B cell (primary cell): ENCODE measurements around the gene CD96. TPM values are rescaled to one million over a fixed set of nuclear protein-coding genes. Genes with fewer than 3 reads are reported as not detected.

ENCODE experiments used
- ATAC-seq: fragments of 200-7000 bp; cut with Tn5 transposase; one replicate; pipeline ENCODE4 v1.10.0; 2021; ENCODE audit warnings: low read depth, mild to moderate bottlenecking, moderate number of reproducible peaks, moderate library complexity
- CTCF ChIA-PET: fragments of 350-600 bp; sonication (Branson Sonifier 250); formaldehyde crosslinking; loops from one replicate; lab custom pipeline; 2021; ENCODE audit warnings: antibody characterized with exemption, inconsistent platforms; lab: Charles Lee
- POLR2A ChIA-PET: fragments of 350-600 bp; sonication (Branson Sonifier 250); formaldehyde crosslinking; loops from one replicate; lab custom pipeline; 2021; ENCODE audit warnings: antibody characterized with exemption; lab: Charles Lee
- DNase-seq: peaks from one replicate; pipeline ENCODE4 v3.0.0; 2013
- H2AFZ ChIP-seq: 2 replicates; pipeline ENCODE4 v1.6.1; 2012; ENCODE audit warnings: mild to moderate bottlenecking, low read depth, low read length; ENCODE audit not compliant: insufficient read depth, poor library complexity, severe bottlenecking
- H3K27ac ChIP-seq, 2 donors: 1 replicate in 1 of 2; 2 replicates in 1 of 2; pipeline ENCODE4 v1.5.1; 2012 to 2013; ENCODE audit warnings: low read length in 2 of 2, mild to moderate bottlenecking in 2 of 2, moderate library complexity in 1 of 2
- H3K27me3 ChIP-seq, 4 experiments: fragments of 200-600 bp in 1 of 4; sonication (generic) in 1 of 4; replicated peaks in 1 of 4; 1 replicate in 2 of 4; 2 replicates in 2 of 4; pipeline versions ENCODE4 v1.6.1 to v1.7.0; 2013 to 2016; ENCODE audit warnings: low read length in 3 of 4, mild to moderate bottlenecking in 2 of 4, mixed read lengths in 1 of 4, moderate library complexity in 1 of 4; ENCODE audit not compliant: insufficient read depth in 4 of 4, control insufficient read depth in 3 of 4; ENCODE audit errors: control extremely low read depth in 1 of 4
- H3K36me3 ChIP-seq, 2 experiments: replicated peaks in 1 of 2; 1 replicate in 1 of 2; 2 replicates in 1 of 2; pipeline versions ENCODE4 v1.6.1 to v1.7.1; 2013; ENCODE audit warnings: low read length in 1 of 2; ENCODE audit not compliant: insufficient read depth in 2 of 2, control insufficient read depth in 1 of 2; ENCODE audit errors: control extremely low read depth in 1 of 2, extremely low read depth in 1 of 2
- H3K4me1 ChIP-seq, 2 donors: fragments of 200-600 bp in 1 of 2; sonication (generic) in 1 of 2; 1 replicate in 1 of 2; 2 replicates in 1 of 2; pipeline versions ENCODE4 v1.5.1 to v1.6.1; 2013 to 2017; ENCODE audit warnings: low read length in 2 of 2; ENCODE audit not compliant: control insufficient read depth in 2 of 2, insufficient read depth in 2 of 2
- H3K4me2 ChIP-seq: replicated peaks from 2 replicates; pipeline ENCODE3; 2012; ENCODE audit warnings: mild to moderate bottlenecking, low read depth, low read length; ENCODE audit not compliant: poor library complexity, severe bottlenecking
- H3K4me3 ChIP-seq, 5 experiments: fragments of 200-600 bp in 1 of 5; sonication (generic) in 1 of 5; 1 replicate in 3 of 5; 2 replicates in 2 of 5; pipeline versions ENCODE4 v1.5.1 to v1.7.0; 2011 to 2016; ENCODE audit warnings: low read length in 4 of 5, mild to moderate bottlenecking in 4 of 5, low read depth in 2 of 5, control low read depth in 1 of 5, moderate library complexity in 1 of 5; ENCODE audit not compliant: insufficient read depth in 1 of 5; ENCODE audit errors: control extremely low read depth in 1 of 5, extremely low read depth in 1 of 5
- H3K79me2 ChIP-seq: fragments of 200-600 bp; sonication (generic); one replicate; pipeline ENCODE4 v1.6.0; 2016; ENCODE audit warnings: low read length; ENCODE audit not compliant: control insufficient read depth, insufficient read depth
- H3K9ac ChIP-seq: fragments of 200-600 bp; sonication (generic); 2 replicates; pipeline ENCODE4 v1.6.1; 2017; ENCODE audit warnings: mild to moderate bottlenecking, low read length, moderate library complexity
- H3K9me3 ChIP-seq, 3 donors: one replicate each; pipeline versions ENCODE4 v1.6.1 to v1.7.1; 2013; ENCODE audit warnings: low read length in 2 of 3; ENCODE audit not compliant: control insufficient read depth in 2 of 3, insufficient read depth in 1 of 3; ENCODE audit errors: control extremely low read depth in 1 of 3
- H4K20me1 ChIP-seq: 2 replicates; pipeline ENCODE4 v1.6.0; 2012; ENCODE audit warnings: mild to moderate bottlenecking, low read length; ENCODE audit not compliant: insufficient read depth, control insufficient read depth, poor library complexity, severe bottlenecking
- H3K27ac Mint-ChIP-seq: one replicate; pipeline ENCODE4 v1.8.0; 2021; ENCODE audit warnings: mixed read lengths
- H3K27me3 Mint-ChIP-seq: one replicate; pipeline ENCODE4 v1.8.0; 2021; ENCODE audit warnings: mixed read lengths
- H3K4me1 Mint-ChIP-seq: one replicate; pipeline ENCODE4 v1.8.0; 2021; ENCODE audit warnings: mixed read lengths
- H3K4me3 Mint-ChIP-seq: one replicate; pipeline ENCODE4 v1.8.0; 2021; ENCODE audit warnings: mixed read lengths
- H3K9me3 Mint-ChIP-seq: one replicate; pipeline ENCODE4 v1.8.0; 2022; ENCODE audit warnings: mixed read lengths; ENCODE audit not compliant: insufficient read depth
- CTCF ChIP-seq: fragments of 200-600 bp; IDR thresholded peaks from one replicate; pipeline ENCODE4 v1.8.0; 2022; ENCODE audit warnings: antibody characterized with exemption, mild to moderate bottlenecking
- EZH2 ChIP-seq: IDR thresholded peaks from 2 replicates; pipeline ENCODE4 v1.6.1; 2012; ENCODE audit warnings: borderline replicate concordance, low read depth, mild to moderate bottlenecking, moderate library complexity, low read length; ENCODE audit not compliant: insufficient read depth, poor library complexity, severe bottlenecking
- WGBS: methylation state at CpG from one replicate; pipeline ENCODE4 v1.1.5; 2013; ENCODE audit warnings: missing lambda C conversion rate; ENCODE audit not compliant: insufficient coverage; 5-methylcytosine and 5-hydroxymethylcytosine counted together
- intact Hi-C: fragments of 100-400 bp; cut with micrococcal nuclease; formaldehyde crosslinking; loops from one replicate; pipeline ENCODE4 v1.10.0; 2022
- polyA plus RNA-seq: library from polyadenylated mRNA; depleted of rRNA; stranded (reverse); fragments of >200 nt; gene quantifications from 2 replicates; pipeline ENCODE4 v1.2.3, GENCODE V29; 2012
- total RNA-seq, 2 donors: library from RNA; stranded (reverse); fragments of 120-200 nt in 1 of 2; gene quantifications; 1 replicate in 1 of 2; 2 replicates in 1 of 2; pipeline versions ENCODE4 v1.2.3 to v1.2.4, GENCODE V29; 2013 to 2022

CD96 gene
- total and polyA plus RNA-seq, 2 donors (not counting 1 experiment from before 2014, with no cell fraction given), result 21.4 to 56.2 TPM

- Histone ChIP-seq H3K27me3 (no peaks in the 10 kb centered on the region), H4K20me1 (no peaks in the 10 kb centered on the region), H2AFZ (no peak overlapping the region), H3K79me2 (no peaks in the 10 kb centered on the region), H3K27ac (no peak overlapping the region), H3K4me1 (peaks cover 9 to 18% of the 10 kb centered on the region in 2 donors), H3K4me2 (no peak overlapping the region), H3K9ac (no peak overlapping the region), H3K4me3 (no peak overlapping the region), H3K9me3 (no peaks in the 10 kb centered on the region), H3K36me3 (peaks cover 0 to 21% of the 10 kb centered on the region in 2 experiments)
- no peaks in the 10 kb centered on the region for H3K9me3 Mint-ChIP-seq
- WGBS, result 88% methylated on average over 1 of the region's 1 CpG
- intact Hi-C loops, result loop anchor here (1.0 kb wide), 1 partner anchor 114 kb away; no protein-coding TSS in a partner anchor
- ChIA-PET CTCF (interaction anchor here (0.5 to 4.4 kb wide), 23 partner anchors 8 to 1302 kb away, joined by 3 to 71 read pairs (median 8); partner anchors contain the start of genes CD96 and ZBED2), POLR2A (no interaction called here)
- ATAC-seq (no peak), DNase-seq (no peak)
- no peaks in the 10 kb centered on the region for H3K27me3 Mint-ChIP-seq
- H3K27ac Mint-ChIP-seq, result no peak overlapping the region
- no peak overlapping the region for H3K4me3 Mint-ChIP-seq
- TF ChIP-seq EZH2 (no peak), CTCF (no peak)
- peaks cover 31% of the 10 kb centered on the region for H3K4me1 Mint-ChIP-seq
Observed at GRCh38 chr3:111577113-111577512, 35.1 kb downstream of the CD96 start.

DNA sequence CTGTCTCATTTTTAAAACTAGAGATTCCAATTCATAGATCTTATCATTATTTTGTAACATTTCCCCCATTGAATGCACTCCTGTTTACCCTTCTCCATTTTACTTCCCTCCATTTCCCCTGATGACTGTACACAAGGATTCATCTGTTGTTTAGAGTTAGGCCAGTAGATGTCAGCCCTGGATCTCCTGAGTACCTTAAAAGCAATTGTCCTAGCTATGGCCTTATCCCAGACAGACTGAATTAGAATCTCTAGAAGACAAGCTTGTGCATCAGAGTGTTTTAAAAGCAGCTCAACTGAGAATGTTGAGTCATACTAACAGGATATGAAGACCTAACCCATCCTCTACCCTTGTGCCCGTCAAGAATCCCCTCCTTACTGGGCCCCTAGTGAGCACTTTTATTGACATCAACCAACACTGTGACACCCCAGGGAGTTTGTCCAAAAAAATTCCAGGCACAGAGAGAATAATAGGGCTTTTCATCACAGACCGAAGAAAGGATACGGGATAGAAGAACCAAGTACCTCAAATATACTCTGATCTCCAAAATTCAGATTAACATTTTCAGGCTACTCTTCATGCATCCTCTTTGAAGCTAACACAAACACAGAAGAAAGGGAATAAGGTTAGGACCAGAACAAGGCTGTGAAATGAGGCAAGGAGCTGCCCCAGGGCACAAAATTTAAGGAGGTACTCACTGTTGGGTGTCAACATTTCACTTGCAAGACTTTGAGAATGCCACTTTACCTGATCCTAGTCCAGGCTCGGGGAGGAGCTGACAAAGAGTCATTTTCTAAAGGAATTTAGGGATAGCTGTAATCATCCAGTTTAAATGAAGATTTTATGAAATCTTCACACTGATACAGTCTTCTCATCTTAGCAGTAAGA, 36.0 kb downstream of the CD96 start:
- ChIA-PET CTCF (interaction anchor here (0.5 to 4.4 kb wide), 32 partner anchors 9 to 1303 kb away, joined by 3 to 71 read pairs (median 6); partner anchors contain the start of genes CD96 and ZBED2), POLR2A (no interaction called here)
- Mint-ChIP-seq H3K9me3 (no peaks in the 10 kb centered on the region), H3K4me1 (peaks cover 31% of the 10 kb centered on the region), H3K4me3 (no peak overlapping the region), H3K27ac (peak overlapping the region; percentile 59), H3K27me3 (no peaks in the 10 kb centered on the region)
- ATAC-seq (peak; percentile 86), DNase-seq (peak; percentile 47)
- Histone ChIP-seq H3K9me3 (no peaks in the 10 kb centered on the region), H3K27ac (no peak overlapping the region), H3K27me3 (no peaks in the 10 kb centered on the region), H3K9ac (no peak overlapping the region), H3K4me3 (no peak overlapping the region), H3K79me2 (no peaks in the 10 kb centered on the region), H4K20me1 (no peaks in the 10 kb centered on the region), H3K36me3 (peaks cover 0 to 21% of the 10 kb centered on the region in 2 experiments), H2AFZ (peak overlapping the region; percentile 4), H3K4me2 (no peak overlapping the region), H3K4me1 (peaks cover 9 to 18% of the 10 kb centered on the region in 2 donors)
- TF ChIP-seq EZH2, result no peak
- peak; percentile 55 for TF ChIP-seq CTCF
- 27% methylated on average over 1 of the region's 4 CpGs for WGBS
- intact Hi-C loops, result loop anchor here (1.0 to 2.0 kb wide), 5 partner anchors 17 to 389 kb away; partner anchors contain the start of gene ZBED2
